GM19035 (cell line): ENCODE results near the gene AWAT1.
"Not testable (repeated sequence)": the region's sequence is repeated elsewhere in the genome, so short reads cannot be mapped to it uniquely, and the experiment has no call there.

Experiments
- ATAC-seq: cut with Tn5 transposase; IDR thresholded peaks from one replicate; pipeline ENCODE4 v1.9.1; 2021; ENCODE audit not compliant: unreplicated experiment

Gene AWAT1

DNA sequence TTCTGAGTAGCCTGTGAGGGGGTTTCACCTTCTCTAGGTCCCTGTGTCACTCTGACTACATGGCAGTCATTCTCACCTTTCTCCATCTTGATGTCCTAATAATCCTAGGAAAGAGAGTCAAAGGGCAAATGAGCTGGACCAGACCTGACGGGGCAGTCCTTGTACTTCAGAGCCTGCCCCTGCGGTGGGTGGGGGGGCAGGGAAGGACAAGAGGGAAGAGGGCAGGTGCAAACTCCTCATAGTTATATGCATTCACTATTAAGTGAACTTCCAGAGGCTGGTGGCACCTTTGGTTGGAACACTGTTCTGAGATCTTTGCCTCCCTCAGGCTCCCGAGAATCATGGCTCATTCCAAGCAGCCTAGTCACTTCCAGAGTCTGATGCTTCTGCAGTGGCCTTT lies at the start of gene AWAT1:
AWAT1 (plus strand) TSS at position 301 of the 400 bp plus-strand sequence; CDS start at position 342, 41 bp downstream.
- no peak for ATAC-seq

DNA sequence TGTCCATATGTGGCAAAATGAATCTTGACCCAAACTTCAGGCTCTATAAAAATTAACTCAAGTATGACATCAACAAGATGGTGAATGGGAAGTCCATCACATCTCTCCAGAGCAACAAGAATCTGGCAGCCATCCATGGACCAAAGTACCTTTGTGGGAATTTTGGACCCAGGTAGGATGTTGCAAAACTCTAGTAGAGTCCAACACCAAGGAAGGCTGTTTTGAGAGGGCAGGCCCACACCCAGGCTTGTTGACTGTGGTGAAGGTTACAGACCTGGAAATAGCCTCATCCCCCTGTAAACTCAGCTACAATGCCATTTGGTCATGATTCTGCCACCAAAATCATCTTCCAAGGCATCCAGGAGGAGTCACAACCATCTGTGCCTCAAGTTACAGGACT lies 44.2 kb upstream of the AWAT1 start:
- no peak for ATAC-seq

DNA sequence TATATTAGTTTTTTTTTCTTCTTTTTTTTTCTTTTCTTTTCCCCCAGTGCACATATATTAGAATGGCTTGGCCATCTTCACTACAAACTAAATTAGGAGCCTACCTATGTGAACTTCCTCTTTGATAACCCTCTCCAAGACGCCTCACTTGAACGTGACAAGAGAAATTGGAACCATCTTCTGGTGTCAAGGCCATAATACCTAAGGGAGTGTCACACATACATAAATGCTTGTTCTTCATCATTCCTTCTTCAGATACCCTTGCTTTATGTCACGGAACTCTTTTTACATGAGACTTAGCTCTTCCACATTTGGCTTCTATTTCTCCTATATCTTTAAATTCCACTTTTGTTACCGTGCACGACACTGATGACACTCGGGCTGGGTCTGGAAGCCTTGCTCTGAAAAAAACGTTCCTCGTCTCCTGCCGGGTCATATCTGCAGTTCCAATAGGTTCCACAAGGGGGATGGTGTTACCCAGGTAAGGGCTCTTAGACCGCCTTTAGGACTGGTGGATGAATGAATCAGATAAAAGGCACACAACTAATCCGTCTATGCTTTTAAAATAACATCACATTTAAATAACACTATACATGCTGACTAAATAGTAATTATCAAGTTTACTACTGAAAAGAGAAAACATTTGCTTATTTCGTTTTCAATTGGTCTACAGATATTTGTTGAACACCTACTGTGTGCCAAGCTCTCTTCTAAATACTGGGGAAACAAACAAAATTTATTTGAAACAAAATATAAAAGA lies 37.3 kb upstream of the AWAT1 start:
- peak; percentile 82 for ATAC-seq

DNA sequence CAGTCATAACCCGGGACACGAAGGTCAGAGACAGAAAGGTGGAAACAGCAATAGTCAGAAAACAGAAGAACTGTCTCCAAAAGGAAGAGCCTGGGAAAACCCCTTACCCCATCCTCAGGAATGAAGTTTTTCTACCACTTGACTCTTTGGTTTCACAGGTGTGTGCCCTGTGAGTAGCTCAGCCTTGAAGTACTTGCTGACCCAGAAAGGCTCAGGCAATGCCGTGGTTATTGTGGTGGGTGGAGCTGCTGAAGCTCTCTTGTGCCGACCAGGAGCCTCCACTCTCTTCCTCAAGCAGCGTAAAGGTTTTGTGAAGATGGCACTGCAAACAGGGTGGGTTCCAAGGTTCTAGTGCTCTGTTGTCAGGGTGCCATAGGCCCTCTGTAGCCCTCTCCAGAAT lies 32.7 kb upstream of the AWAT1 start:
- no peak for ATAC-seq

DNA sequence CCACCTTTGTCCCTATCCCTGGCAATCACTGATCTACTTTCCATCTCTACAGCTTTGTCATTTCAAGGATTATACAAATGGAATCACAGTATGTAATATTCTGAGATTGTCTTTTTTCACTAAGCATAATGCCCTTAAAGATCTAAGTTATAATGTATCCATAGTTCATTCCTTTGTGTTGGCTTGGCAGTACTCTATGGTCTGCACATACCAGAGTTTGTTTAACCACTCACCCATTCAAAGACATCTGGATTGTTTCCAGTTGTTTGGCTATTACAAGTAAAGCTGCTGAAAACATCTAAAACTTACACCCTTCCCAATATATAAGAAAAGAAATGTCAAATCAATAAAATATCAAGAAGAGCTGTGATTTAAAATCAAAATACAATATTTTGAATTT lies 26.0 kb upstream of the AWAT1 start:
- ATAC-seq: no peak

DNA sequence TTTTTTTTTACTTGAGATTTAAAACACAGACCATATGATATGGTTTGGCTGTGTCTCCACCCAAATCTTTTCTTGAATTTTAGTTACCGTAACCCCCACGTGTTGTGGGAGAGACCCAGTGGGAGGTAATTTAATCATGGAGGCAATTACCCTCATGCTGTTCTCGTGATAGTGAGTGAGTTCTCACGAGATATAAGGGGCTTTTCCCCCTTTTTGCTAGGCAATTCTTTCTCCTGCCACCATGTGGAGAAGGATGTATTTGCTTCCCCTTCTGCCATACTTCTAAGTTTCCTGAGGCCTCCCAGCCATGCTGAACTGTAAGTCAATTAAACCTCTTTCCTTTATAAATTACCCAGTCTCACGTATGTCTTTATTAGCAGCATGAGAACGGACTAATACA lies 24.9 kb upstream of the AWAT1 start:
- ATAC-seq: not testable (repeated sequence)

DNA sequence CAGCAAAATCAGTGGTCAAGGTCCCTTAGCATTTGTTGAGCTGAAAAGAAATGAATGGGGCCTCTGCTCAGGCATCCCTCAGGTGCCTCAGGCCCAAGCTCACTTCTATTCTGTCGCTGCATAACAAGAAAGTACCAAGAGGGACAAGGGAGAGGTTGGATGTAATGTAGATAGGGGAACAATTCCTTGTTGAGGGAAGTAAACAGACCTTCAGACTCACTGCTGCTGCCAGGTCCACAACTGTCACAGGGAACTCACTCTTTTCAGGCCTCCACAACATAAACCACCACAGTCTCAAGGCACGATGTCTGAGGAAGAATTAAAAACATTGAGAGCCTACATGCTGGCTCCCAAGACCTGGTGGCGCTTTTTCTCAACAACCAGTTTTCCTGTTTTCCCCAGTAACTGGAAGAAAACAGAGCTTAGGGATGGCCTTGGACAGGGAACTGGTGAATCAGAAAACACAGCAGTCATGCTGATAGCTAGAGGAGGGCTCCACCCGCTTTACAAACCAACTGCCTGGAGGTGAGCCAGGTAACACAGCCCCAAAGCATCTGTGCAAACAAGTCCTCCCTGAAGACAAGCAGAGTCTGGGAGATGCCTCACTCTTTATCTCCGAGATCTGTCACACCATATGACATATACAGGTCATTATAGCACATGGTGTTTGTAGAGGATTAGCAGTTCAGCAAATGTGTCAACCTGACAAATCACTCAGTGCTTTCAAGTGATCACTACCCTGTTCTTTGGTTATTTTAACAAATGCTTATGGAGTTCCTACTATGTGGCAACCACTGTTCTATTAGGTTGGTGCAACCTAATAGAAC lies 14.3 kb upstream of the AWAT1 start:
- ATAC-seq: no peak

DNA sequence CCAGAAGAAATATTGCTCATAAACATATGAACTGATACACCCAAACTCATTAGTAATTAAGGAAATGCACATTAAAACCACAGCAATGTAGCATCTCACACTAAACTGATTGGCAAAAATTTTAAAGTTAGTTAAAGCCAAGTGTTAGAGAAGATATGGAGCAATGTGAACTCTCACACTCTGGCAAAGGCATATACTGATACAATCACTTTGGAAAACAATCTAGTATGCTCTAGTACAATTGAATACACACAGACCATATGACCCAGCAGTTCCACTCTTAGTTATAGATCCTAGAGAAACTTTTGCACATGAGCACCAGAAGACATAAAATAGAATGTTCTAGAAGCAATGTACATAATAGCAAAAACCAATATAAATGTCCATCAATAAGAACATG lies 8.4 kb upstream of the AWAT1 start:
- no peak for ATAC-seq

DNA sequence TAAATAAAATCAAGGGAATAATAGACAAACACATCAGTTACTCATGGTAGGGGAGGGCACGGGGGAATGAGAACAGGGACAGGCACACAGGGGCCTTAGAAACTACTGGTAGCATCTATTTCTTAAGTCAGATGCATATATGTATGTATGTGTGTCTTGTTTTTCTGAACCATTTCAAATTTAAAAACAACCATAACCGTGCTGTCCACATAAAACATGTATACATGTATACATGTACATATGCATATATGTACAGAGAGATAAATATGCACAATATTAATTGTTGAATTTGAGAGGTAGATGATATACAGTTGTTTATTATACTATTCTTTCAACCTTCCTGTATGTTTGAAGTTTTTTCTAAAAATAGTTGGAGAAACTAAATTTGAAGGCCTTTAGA lies 7.8 kb upstream of the AWAT1 start:
- ATAC-seq: no peak

DNA sequence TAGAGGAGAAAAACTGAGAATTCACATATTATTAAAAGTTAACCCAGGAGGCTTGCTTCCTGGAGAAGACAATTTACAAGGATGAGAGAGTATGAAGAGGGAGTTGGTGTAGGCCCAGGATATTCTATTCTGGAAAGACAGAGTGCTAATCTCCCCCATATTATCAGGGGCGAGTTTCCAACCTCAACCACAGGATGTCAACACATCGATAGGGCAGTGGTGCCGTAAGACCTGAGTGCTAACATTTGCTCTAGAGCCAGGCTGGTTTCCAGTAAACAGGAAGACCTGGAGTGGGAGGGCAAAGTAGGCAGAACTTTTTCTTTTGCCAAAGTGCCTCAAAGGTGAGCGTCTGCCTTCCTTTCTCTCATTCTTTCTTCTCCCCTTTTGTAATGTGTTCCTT lies 2.8 kb upstream of the AWAT1 start:
- no peak for ATAC-seq

DNA sequence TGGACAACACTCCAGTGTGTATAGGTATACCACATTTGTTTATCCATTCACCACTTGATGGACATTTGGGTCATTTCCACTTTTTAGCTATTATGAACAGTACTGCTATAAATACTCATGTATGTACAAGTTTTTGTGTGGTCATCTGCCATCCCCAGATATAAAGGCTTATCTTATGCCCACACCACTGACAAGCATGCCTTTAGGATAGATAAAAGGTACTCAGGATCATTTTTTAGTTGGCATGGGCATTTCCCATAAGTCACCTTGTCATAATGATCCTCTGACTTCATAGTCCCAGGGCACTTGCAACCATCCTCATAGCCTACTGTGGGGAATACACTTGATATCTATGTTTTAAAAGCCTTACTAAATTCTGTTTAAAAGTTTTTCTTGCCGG lies 6.3 kb downstream of the AWAT1 start:
- no peak for ATAC-seq

DNA sequence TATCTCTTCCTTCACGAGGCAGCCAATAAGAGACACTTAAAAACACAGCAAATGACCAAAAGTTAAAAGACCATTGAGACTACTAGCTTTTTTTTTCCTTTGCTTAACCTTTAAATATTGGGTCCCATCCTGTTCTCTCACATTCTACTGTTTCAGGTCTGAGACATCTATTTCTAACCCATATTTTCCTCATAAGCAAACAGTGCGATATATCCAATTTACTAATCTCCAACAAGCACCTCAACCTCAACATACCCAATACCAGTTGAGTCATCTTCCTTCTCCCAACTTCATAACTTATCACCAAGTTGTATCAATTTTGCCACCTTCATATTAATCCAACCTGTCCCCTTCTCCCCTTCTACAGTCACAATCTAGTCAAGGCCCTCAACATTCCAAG lies 7.0 kb downstream of the AWAT1 start:
- ATAC-seq: no peak

DNA sequence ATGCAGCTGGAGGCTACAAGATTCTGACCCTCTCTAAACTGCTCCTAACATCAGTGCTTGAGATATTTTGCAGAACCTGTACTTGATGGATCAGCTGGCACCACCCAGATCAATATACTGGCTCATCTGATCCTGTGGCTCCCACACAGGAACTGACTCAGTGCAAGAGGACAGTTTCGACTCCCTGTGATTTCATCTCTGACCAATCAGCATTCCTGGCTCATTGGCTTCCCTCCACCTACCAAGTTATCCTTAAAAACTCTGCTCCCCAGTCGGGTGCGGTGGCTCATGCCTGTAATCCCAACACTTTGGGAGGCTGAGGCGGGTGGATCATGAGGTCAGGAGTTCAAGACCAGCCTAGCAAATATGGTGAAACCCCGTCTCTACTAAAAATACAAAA lies 9.1 kb downstream of the AWAT1 start:
- not testable (repeated sequence) for ATAC-seq

DNA sequence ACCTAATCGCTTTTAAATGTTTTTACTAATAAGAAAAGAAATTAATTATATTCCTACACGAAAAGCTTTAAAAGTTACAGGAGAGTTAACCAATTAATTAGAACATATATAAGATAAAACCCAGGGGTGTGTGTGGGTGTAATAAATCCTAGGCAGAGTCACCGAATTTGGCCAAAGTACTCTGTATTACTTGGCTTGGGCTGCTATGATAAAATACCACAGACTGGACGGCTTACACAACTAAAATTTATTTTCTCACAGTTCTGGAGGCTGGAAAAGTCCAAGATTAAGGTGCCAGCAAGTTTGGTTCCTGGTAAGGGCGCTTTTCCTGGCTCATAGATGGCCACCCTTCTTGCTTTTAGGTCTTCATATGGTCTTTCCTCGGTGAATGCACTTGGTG lies 10.4 kb downstream of the AWAT1 start:
- ATAC-seq: no peak

DNA sequence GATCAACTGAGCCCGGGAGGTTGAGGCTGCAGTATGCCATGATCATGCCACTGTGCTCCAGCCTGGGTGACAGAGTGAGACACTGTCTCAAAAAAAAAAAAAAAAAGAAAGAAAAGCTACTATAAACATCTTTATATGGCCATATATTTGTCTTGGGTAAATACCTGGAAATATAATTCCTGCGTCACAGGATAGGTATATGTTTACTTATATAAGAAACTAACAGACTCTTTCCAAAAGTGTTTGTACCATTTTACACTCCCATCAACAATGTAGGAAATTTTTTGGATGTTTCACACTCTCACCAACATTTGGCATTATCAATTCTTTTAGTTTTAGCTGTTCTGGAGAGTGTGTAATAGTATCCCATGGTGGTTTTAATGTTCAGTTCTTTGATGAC lies 12.8 kb downstream of the AWAT1 start:
- ATAC-seq: no peak

DNA sequence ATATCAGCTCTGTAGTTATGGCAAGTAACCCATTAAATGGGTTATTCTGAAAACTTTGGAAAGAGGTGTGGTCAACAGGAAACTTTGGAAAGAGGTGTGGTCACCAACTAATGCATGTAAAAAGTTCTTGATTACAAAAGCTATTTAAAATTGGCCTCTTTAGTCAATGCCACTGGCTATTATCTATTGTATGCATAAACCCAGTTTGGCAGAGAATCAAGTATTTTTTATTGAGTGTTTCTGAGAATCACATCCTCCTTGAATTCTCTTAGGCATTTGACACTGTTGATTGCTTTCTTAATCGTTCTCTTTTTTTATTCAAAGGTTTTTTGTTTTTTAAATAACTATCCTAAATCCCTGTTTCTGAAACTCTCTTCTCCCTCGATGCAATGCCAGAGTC lies 18.0 kb downstream of the AWAT1 start:
- no peak for ATAC-seq

DNA sequence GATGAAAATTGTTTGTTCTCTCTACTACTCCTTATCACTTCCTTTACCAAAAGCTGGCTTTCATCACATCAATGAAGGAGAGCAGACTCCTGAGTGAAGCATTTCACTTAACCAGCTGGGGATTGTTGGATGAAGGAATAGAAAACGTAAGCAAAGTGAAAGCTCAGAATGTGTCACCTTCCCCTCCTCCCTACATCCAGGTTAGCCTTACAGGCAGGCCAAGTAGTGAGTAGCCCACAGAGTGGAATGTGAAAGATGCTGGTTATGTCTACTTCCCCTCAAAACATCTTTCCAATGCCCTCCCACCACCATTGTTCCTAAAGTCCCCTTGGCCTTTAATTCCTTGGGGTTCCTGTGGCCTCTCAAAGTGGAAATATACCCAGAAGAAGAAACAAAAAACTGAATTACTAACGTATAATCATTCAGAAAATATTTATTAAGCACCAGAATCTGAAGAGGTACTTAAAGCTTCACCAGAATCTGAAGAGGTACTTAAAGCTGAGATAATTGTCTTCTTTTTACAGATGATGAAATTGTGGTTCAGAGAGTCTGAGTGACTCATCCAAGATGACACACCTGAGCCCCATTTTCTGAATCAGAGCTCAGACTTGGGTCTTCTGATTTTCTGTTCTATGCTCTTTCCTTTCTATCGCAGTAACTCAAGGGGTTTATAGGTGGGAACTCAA lies 19.1 kb downstream of the AWAT1 start:
- no peak for ATAC-seq

DNA sequence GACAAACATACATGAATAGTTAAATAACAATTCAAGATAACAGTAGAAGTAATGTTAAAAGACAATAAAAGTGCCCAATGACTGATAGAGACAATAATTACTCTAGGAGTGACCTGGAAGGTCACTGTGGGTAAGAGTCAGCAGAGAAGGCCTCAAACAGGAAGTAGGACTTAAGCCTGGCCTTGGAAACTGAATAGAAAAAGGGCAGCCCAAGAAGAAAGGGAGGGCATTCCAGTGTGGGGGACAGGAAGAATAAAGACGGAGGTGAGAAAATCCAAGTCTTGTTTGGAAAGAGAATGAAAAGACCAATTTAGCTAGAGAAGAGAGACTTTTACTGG lies 19.6 kb downstream of the AWAT1 start:
- ATAC-seq: no peak

DNA sequence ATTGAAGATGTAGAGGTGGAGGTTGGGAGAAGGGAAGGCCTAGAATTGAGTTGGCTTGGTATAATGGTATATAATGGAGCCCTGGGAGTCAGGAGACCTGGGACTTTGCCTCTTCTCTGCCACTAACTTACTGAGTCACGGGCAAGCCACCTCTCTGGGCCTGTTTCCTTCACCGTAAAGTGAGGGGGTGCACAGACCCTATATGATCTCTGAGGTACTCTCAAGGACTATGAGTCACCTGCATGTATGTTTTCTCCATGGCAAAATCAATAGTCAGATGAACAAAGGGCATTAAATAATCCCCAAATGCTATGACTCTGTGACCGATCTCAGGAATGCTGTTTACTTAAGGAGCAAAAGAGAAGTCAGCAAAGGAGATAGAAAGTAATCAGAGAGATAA lies 20.5 kb downstream of the AWAT1 start:
- ATAC-seq: no peak

DNA sequence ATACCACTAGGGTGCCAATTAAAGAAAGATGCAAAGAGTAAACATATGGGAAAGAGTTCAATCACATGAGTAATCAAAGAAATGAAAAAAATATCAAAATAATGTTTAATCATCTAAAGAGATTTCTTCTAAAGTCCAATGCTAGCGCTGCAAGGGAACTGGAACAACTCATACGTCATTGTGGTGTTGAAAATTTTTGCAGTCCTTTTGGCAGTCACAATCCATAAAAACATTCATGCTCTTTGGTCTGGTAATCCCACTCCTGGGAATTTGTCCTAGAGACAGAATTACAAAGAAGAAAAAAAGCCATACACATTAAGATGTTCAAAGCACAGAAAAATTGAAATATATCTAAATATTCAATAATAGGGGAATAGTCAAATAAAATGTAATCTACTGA lies 21.0 kb downstream of the AWAT1 start:
- ATAC-seq: no peak

DNA sequence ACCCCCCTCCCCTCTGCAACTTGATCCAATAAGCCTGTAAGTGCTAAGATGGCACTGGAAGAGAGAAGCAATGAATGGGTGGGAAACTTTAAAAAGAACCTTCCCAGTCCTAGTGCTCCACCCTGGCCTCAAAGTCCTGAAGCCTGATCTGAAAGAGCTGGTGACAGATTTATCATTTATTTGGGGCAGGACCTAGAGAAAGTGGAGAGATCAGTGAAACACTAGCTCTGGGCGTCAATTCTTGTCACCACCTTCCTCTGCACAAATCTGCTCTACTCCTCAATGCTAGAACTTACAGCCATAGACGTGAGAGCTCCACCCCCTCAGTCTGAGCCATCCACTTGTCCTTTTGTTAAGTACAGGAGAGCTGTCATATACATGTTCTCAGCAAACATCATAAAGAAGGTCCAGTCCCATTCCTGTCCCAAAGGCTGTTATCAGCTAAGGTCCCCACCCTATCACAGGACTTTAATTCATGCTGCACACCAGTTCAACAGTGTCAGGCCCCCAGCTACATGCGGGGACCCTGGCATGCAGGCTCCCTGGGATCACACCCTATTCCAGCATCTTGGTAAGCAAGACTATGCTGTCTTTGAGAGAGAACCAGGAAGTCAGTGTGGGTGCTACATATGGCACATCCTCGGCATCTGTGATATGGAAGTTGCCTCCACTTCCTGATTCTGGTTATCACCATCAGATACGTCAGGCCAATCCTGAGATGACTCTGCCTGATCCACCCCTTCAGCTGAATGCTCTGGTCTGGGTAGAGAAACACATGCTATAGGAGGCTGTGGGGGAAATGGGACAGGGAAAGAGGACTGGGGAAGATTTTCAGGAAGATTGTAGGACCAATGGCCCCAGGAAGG lies 23.2 kb downstream of the AWAT1 start:
- no peak for ATAC-seq
